Epithelial cell of esophagus (primary cell): ENCODE results near the gene SCN10A.

Experiments
- DNase-seq: peaks from one replicate; pipeline ENCODE4 v3.0.0; 2010; ENCODE audit warnings: low read depth
- H3K4me3 ChIP-seq: 2 replicates; pipeline ENCODE4 v1.5.1; 2011; ENCODE audit warnings: mild to moderate bottlenecking, low read length, control low read depth
- TF ChIP-seq, protein P1 (sequence below): IDR thresholded peaks from 2 replicates; pipeline ENCODE4 v1.5.1; 2011; ENCODE audit warnings: low read depth, mild to moderate bottlenecking, low read length, control low read depth, inconsistent platforms; ENCODE audit not compliant: insufficient read depth; ENCODE audit errors: missing control alignments

Gene SCN10A

DNA sequence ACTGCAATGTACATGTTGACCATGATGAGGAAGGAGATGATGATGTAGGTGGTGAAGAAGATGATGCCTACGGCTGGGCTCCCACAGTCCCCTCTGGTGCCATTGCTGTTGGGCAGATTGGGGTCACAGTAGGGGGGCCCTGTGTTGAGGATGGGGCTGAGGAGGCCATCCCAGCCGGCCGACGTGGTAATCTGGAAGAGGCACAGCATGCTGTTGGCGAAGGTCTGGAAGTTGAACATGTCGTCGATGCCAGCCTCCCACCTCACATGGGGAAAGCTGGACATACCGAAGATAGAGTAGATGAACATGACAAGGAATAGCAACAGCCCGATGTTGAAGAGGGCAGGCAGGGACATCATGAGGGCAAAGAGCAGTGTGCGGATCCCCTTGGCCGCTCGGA, 118.0 kb downstream of the SCN10A start:
- TF ChIP-seq, protein P1, sequence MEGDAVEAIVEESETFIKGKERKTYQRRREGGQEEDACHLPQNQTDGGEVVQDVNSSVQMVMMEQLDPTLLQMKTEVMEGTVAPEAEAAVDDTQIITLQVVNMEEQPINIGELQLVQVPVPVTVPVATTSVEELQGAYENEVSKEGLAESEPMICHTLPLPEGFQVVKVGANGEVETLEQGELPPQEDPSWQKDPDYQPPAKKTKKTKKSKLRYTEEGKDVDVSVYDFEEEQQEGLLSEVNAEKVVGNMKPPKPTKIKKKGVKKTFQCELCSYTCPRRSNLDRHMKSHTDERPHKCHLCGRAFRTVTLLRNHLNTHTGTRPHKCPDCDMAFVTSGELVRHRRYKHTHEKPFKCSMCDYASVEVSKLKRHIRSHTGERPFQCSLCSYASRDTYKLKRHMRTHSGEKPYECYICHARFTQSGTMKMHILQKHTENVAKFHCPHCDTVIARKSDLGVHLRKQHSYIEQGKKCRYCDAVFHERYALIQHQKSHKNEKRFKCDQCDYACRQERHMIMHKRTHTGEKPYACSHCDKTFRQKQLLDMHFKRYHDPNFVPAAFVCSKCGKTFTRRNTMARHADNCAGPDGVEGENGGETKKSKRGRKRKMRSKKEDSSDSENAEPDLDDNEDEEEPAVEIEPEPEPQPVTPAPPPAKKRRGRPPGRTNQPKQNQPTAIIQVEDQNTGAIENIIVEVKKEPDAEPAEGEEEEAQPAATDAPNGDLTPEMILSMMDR: no peak
- H3K4me3 ChIP-seq: no peak overlapping the region
- DNase-seq: no peak

DNA sequence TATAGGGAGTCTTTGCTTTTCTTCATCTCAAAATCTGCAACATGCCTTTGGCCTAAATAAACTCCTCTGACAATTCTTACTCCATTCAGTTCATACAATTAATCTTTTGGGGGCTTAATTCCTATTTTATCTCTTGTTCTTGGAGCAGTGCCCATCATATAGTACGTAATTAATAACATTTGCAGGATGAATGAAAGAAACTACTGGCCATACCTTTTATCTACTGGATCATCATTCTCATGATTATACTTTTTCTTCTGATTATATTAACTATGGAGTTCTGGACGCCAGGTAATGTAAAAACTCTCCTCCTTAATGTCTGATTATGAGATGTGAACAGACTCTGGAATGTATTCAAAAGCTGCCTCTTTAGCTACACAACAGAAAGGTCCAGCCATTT, 120.0 kb downstream of the SCN10A start:
- H3K4me3 ChIP-seq: no peak overlapping the region
- no peak for DNase-seq
- TF ChIP-seq, protein P1: no peak

DNA sequence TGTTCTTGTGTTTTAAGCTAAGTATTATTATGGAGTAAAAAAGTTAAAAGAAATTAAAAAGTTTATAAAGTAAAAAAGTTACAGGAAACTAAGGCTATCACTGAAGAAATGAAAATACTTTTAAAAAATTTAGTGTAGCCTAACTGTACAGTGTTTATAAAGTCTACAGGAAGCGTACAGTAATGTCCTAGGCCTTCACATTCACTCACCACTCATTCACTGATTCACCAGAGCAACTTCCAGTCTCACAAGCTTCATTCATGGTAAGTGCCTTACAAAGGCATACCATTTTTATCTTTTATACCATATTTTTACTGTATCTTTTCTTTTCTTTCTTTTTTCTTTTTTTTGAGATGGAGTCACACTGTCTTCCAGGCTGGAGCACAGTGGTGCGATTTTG, 125.8 kb downstream of the SCN10A start:
- no peak for DNase-seq
- TF ChIP-seq, protein P1: no peak
- no peak overlapping the region for H3K4me3 ChIP-seq

DNA sequence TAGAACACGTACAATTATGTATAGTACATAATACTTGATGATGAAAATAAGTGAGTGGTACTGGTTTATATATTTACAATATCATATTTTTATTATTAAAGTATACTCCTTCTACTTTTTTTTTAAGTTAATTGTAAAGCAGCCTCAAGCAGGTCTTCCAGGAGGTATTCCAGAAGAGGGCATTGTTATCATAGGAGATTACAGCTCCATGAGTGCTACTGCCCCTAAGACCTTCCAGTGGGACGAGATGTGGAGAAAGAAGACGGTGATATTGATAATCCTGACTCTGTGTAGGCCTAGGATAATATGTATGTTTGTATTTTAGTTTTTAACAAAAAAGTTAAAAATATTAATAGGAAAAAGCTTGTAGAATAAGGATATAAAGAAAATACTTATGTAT, 126.2 kb downstream of the SCN10A start:
- no peak overlapping the region for H3K4me3 ChIP-seq
- TF ChIP-seq, protein P1: no peak
- DNase-seq: no peak

DNA sequence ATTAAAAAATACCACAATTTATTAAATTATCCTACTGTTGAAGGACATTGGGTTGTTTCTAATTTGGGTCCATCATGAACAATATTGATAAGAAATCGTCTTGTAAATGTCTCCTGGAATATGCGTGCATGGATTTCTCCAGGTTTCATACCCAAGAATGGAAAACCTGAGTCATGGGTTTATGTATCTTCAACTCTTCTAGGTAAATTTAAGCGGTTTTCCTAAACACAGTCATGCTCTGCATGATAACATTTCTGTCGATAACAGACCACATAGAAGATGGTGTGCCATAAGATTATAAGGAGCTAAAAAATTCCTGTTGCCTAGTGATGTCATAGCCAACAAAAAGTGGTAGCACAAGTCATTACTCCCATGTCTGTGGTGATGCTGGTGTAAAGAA, 126.7 kb downstream of the SCN10A start:
- DNase-seq: no peak
- H3K4me3 ChIP-seq: no peak overlapping the region
- TF ChIP-seq, protein P1: no peak

DNA sequence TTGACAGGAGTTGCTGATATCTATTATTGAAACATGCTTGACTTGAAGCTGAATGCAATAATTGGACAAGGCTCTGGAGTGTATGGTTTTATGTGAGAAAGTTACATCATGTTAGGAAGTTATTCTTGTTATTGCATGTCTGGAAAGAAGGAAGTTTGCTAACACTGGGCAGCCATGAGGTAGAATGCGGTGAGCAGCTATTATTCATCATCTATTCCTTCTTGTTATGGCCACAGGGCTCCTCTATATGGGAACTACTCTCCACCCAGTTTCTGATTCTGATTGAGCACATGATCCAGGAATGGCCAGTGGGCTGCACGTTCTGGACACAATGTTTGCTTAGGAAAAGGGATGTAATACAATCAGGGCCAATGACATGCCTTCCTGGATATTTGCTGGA, 128.7 kb downstream of the SCN10A start:
- peak; percentile 75 for DNase-seq
- H3K4me3 ChIP-seq: no peak overlapping the region
- TF ChIP-seq, protein P1: no peak

DNA sequence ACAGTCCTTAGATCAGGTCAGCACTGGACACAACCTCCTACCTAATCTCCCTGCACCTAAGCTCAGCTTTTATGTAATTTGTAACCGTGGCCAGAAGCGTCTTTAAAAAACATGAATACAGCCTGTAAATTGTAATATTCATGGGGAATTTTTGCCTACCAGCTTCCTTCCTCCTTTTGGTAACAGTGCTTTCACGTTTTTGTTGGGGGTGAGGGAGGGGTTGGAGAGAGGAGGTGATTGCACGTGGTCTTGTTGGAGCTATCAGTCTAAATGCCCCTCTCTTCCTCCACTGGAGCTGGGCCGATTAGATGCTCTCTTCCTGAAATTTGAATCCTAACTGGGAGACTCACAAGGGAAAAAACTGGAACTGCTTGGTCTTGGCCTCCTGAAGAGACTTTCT, 131.5 kb downstream of the SCN10A start:
- TF ChIP-seq, protein P1: no peak
- DNase-seq: no peak
- H3K4me3 ChIP-seq: no peak overlapping the region
